HL-60 (cell line): ENCODE data around the gene KRI1.
"Not testable (repeated sequence)": the region's sequence is repeated elsewhere in the genome, so short reads cannot be mapped to it uniquely, and the experiment has no call there.

Experiments used
- DNase-seq, 2 experiments: peaks; one replicate each; pipeline ENCODE4 v3.0.0-alpha.2; 2010 to 2020; ENCODE audit warnings: low read depth in 1 of 2, low spot score in 1 of 2
- H3K27ac ChIP-seq: fragments of 250-450 bp; sonication (Bioruptor Pico); replicated peaks from 2 replicates; pipeline ENCODE4 v1.5.1; 2020; ENCODE audit warnings: mild to moderate bottlenecking, moderate library complexity
- H3K27me3 ChIP-seq: fragments of 250-450 bp; sonication (Bioruptor Pico); 2 replicates; pipeline ENCODE4 v1.5.1; 2021; ENCODE audit warnings: mild to moderate bottlenecking, moderate library complexity; ENCODE audit not compliant: insufficient read depth, poor library complexity, severe bottlenecking
- H3K4me3 ChIP-seq: replicated peaks from 2 replicates; pipeline ENCODE4 v1.5.1; 2011; ENCODE audit warnings: mild to moderate bottlenecking, control low read depth, low read length; ENCODE audit not compliant: insufficient read depth
- GABPA ChIP-seq: IDR thresholded peaks from 2 replicates; pipeline ENCODE4 v1.6.1; 2012; ENCODE audit warnings: low read depth
- POLR2AphosphoS5 ChIP-seq: IDR thresholded peaks from 2 replicates; pipeline ENCODE4 v1.6.1; 2012; ENCODE audit warnings: low read depth
- SPI1 ChIP-seq: IDR thresholded peaks from 2 replicates; pipeline ENCODE4 v1.6.1; 2012; ENCODE audit warnings: low read depth, mild to moderate bottlenecking, borderline replicate concordance
- TF ChIP-seq, protein P1 (sequence below): IDR thresholded peaks from one replicate; pipeline ENCODE4 v1.5.1; 2011; ENCODE audit warnings: low read length, control low read depth, inconsistent platforms; ENCODE audit not compliant: insufficient read depth
- TF ChIP-seq, protein P2 (sequence below): IDR thresholded peaks from 2 replicates; pipeline ENCODE4 v1.6.1; 2012; ENCODE audit warnings: low read depth; ENCODE audit not compliant: insufficient replicate concordance

KRI1 gene

DNA sequence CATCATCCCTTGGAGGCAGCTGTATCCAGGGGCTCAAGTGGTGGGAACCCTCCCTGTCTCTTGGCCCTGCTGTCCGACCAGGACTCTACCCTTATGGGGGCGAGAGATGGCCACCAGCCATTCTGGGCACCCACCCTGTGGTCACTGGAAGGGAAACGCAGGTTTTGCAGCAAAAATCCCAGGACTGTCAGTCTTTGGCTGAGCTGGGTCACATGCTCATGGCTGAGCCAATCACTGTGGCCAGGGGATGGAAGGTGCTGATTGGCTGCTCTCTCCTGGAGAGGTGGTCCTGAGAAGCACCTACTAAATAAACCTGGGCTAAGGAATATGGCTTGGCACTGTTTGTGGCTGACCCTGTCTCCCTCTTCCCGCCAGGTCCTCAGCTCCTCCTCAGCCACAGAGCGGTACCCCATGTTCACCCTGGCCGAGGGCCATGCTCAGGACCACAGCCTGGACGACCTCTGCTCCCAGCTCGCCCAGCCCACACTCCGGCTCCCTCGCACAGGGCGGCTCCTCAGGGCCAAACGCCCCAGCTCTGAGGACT lies 13.2 kb downstream of the KRI1 start:
- no peaks in the 10 kb centered on the region for H3K27me3 ChIP-seq
- peak overlapping the region; percentile 50; the same call in 1 of the 2 replicates for H3K27ac ChIP-seq
- DNase-seq, result no peak
- TF ChIP-seq SPI1 (no peak), GABPA (no peak), POLR2AphosphoS5 (no peak; the same call in 1 of the 2 replicates)
- TF ChIP-seq, protein P1, sequence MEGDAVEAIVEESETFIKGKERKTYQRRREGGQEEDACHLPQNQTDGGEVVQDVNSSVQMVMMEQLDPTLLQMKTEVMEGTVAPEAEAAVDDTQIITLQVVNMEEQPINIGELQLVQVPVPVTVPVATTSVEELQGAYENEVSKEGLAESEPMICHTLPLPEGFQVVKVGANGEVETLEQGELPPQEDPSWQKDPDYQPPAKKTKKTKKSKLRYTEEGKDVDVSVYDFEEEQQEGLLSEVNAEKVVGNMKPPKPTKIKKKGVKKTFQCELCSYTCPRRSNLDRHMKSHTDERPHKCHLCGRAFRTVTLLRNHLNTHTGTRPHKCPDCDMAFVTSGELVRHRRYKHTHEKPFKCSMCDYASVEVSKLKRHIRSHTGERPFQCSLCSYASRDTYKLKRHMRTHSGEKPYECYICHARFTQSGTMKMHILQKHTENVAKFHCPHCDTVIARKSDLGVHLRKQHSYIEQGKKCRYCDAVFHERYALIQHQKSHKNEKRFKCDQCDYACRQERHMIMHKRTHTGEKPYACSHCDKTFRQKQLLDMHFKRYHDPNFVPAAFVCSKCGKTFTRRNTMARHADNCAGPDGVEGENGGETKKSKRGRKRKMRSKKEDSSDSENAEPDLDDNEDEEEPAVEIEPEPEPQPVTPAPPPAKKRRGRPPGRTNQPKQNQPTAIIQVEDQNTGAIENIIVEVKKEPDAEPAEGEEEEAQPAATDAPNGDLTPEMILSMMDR, result no peak
- TF ChIP-seq, protein P2, sequence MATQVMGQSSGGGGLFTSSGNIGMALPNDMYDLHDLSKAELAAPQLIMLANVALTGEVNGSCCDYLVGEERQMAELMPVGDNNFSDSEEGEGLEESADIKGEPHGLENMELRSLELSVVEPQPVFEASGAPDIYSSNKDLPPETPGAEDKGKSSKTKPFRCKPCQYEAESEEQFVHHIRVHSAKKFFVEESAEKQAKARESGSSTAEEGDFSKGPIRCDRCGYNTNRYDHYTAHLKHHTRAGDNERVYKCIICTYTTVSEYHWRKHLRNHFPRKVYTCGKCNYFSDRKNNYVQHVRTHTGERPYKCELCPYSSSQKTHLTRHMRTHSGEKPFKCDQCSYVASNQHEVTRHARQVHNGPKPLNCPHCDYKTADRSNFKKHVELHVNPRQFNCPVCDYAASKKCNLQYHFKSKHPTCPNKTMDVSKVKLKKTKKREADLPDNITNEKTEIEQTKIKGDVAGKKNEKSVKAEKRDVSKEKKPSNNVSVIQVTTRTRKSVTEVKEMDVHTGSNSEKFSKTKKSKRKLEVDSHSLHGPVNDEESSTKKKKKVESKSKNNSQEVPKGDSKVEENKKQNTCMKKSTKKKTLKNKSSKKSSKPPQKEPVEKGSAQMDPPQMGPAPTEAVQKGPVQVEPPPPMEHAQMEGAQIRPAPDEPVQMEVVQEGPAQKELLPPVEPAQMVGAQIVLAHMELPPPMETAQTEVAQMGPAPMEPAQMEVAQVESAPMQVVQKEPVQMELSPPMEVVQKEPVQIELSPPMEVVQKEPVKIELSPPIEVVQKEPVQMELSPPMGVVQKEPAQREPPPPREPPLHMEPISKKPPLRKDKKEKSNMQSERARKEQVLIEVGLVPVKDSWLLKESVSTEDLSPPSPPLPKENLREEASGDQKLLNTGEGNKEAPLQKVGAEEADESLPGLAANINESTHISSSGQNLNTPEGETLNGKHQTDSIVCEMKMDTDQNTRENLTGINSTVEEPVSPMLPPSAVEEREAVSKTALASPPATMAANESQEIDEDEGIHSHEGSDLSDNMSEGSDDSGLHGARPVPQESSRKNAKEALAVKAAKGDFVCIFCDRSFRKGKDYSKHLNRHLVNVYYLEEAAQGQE, result no peak
- H3K4me3 ChIP-seq, result no peak overlapping the region

DNA sequence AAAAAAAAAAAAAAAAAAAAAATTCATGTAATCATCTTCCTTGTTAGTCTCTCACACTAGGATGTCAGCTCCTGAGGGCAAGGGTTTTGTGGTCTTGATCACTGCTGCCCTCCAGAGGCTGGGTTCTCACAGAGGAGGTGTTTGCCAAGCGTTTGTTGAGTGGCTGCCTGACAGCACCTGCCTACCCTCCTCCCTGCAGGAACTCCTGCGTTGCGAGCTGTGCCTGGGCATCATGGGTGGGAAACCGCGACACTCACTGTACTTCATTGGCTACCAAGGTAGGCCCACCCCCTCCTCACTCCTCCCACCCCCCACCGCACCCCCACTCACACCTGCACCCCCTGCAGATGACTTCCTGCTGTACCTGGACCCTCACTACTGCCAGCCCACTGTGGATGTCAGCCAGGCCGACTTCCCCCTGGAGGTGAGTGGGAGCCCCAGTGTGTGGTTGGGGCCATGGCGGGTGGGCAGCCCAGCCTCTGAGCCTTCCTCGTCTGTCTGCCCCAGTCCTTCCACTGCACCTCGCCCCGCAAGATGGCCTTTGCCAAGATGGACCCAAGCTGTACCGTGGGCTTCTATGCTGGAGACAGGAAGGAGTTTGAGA lies 14.0 kb downstream of the KRI1 start:
- TF ChIP-seq, protein P1, result peak; percentile 20
- TF ChIP-seq SPI1 (no peak), POLR2AphosphoS5 (0 out of 2 replicates have a peak, but pooled peaks have one; percentile 16)
- no peaks in the 10 kb centered on the region for H3K27me3 ChIP-seq
- H3K4me3 ChIP-seq, result no peak overlapping the region
- H3K27ac ChIP-seq, result no peak overlapping the region
- DNase-seq, result peak in 1 of 2 experiments; percentile 81

DNA sequence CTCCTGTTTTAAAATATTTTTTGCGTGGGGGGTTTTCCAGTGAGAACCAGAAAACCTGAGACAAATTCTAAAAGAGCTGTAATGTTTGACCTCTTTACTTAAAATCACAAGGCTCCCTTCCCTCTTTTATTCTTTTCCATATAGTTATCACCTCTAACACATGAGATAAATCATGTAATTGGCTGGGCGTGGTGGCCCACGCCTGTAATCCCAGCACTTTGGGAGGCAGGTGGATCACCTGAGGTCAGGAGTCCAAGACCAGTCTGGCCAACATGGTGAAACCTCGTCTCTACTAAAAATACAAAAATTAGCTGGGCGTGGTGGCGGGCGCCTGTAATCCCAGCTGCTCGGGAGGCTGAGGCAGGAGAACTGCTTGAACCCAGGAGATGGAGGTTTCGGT lies 14.8 kb downstream of the KRI1 start:
- not testable (repeated sequence) for H3K27ac ChIP-seq, H3K4me3 ChIP-seq, H3K27me3 ChIP-seq, DNase-seq

DNA sequence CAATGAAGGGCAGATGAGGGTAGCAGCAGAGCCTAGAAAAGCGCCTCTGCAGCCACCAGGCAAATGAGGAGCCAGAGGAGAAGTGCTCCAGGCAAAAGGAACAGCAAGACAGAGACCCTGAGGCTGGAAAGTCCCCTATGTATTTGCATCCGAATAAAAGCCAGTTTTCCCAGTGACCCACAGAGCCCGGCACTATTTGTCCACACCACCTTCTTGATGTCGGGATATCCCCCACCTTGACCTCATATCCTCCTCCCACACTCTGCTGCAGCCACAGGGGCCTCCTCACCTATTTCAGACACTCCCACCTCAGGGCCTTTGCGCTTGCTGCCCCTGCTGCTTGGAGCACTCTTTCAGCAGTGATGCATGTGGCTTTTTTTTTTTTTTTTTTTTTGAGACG lies 15.5 kb downstream of the KRI1 start:
- TF ChIP-seq GABPA (no peak), SPI1 (no peak), POLR2AphosphoS5 (no peak)
- TF ChIP-seq, protein P1, result no peak
- TF ChIP-seq, protein P2, result no peak
- H3K27ac ChIP-seq, result no peak overlapping the region
- H3K27me3 ChIP-seq, result no peaks in the 10 kb centered on the region
- DNase-seq, result no peak
- no peak overlapping the region for H3K4me3 ChIP-seq
